AG08395 (cell line): Measurements from ENCODE around the gene MTHFD1L.
A peak's percentile ranks its signal among the peaks of the same experiment; 100 is the strongest.

Source experiments
- DNase-seq: peaks from one replicate; pipeline ENCODE4 v3.0.0; 2012; ENCODE audit warnings: mixed read lengths, low spot score

Gene MTHFD1L

DNA sequence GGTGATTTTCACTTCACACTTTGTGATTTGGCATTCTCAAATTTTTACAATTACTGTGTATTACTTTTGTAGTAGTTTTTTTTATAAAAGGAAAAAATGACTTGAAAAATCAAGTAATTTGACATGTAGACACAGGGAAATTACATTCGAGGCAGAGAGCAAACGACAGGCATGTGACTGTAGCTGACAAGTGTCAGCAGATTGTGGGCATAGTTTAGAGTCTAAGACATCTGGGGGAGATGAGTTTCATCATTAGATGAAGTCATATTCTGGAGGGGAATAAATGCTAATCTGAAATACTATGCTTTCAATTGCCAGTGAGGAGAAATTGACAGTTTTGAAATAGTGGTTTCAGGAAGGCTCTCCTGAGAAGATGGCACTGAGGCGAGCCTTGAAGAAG lies 126.0 kb downstream of the MTHFD1L start:
- DNase-seq: no peak

DNA sequence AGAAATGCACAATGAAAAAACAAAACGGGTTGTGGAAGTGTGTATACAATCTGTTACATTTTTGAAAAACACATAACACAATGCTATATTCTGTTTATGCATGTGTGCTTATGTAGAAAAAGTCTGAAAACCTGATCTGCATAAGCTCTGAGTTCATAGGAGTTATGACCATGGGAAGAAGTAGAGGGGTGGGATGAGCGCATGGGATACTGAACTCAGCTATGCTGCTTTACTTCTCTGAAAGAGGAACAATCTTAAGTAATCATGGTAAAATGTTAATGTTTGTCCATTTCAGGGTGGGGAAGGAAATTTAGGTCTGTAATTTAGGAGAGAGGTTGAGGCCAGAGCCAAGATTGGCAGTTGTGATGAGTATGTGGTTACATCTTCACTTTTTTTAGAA lies 126.8 kb downstream of the MTHFD1L start:
- DNase-seq: no peak

DNA sequence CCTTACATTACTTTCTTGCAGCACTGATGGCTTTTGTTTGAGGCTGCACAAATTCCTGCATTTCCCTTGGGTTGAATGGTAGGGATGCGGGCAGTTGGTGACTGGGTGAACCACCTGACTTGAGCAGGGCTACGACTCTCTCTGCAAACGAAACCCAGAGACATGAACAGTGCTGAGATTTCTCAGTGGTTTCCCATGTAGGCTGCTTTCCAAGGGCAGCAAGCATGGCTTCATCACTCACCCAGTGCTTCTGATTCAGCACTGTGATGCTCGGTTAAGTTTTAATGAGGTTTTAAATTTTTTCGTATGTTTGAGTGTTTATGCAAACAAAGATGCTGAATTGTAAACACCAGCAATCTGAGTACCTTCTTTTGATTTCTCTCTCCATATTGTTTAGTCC lies 127.2 kb downstream of the MTHFD1L start:
- peak; percentile 69 for DNase-seq

DNA sequence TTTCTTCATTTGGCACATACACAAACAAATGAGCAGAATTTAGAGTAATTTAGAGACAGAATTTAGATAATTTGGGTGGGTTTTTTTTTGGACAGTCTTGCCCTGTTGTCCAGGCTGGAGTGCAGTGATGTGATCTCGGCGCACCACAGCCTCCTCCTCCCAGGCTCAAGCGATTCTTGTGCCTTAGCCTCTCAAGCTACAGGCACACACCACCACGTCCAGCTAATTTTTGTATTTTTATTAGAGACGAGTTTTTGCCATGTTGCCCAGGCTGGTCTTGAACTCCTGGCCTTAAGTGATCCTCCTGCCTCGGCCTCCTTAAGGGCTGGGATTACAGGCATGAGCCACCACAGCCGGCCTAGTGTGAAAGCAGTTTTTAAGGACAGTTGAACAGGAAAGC lies 127.8 kb downstream of the MTHFD1L start:
- no peak for DNase-seq

DNA sequence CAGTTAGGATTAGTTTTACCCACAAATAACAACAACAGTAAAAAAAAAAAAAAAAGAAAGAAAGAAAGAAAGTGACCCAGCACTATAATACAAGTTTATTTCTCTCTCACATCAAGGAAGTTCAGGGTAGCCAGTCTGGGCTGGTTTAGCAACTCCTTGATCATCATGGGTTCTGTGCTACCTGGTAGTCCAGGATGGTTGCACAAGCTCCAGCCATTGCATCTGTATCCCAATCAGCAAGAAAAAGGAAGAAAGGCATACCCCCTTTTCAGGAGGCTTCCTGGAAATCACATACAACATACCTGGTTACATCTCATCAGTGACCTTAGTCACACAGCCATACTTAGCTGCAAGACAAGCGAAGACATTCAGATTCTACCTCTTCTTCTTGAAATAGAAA lies 128.5 kb downstream of the MTHFD1L start:
- no peak for DNase-seq

DNA sequence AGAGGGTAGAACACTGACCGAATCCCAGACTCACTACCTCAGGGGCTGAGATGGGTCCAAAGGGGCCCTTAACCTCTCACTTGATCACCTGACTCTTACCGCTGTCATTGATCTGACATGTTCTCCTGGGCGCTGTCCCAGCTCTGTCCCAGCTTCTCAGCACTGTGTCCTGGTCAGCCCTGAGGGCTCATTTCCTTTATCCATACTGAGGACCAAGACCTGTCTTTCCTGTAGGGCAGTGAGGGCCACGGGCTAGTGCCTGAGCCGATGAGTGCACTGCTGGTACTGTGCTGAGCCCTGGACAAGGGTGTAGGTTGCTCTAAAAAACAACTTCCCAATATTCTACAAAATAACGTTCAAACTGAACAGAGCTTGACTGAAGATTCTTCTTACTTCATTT lies 131.5 kb downstream of the MTHFD1L start:
- no peak for DNase-seq

DNA sequence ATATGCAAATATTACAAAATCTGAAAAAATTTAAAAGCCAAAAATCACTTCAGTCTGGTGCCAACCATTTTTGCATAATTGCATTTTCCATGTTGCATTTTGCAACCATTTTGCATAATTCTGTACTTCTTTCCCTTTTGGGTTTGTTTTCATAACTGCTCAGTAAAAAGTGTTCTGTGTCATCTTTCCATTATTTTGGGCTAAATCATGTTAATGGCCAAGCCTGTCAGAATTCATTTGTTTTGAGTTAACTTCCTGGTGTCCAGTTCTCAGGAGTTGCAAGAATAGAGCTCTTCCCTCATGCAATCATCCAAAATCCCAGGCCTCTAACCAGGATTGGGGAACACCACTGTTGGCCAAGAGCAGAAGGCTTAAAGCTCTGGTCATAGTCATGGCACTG lies 133.6 kb downstream of the MTHFD1L start:
- peak; percentile 44 for DNase-seq

DNA sequence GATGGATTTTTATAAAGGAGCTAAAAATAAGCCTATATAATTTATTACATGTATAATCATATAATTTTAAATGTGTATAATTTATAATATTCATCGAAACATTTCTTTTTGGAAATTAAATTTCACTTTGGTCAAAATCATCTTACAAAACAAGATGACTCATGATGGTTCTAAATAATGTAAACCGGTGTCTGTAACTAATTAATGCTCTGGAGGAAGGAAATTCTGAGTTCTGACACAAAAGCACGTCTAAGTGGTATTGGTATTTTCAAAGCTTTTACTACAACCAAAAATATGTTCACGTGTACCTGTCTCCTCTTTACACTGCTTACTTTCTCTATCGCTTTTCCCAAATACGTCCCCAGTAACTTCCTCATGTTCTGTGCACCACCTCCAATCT lies 134.1 kb downstream of the MTHFD1L start:
- DNase-seq: no peak

DNA sequence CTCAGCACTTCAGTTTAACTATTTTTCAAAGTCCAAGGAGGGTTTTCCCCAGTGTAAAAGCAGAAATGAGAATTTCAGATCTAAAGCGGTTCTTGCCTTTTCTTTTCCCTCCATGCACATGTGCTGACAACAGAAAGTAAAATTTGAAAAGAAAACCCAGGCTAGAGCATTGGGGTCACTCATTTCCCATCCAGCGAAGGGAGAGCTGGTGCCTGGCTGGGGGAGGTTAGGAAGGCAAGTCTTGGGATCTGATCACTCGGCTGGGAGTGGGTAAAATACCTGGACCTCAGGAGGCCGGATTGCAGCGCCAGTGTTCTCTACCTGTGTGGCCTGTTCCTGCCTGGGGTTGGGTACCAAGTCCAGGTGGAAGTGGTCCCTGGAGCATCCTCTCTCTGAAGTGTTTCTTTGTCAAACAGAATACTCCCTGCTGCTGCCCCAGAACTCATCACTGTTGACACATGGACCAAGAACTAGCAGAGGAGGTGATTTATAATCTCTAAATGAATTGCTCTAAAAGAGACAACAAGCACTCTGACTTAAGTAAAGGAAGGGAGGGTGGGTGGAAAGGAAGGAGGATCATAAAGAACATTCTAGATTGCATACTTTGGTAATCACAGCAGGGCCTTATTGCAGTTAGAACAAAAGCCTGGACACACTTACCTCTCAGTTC lies 136.0 kb downstream of the MTHFD1L start:
- no peak for DNase-seq

DNA sequence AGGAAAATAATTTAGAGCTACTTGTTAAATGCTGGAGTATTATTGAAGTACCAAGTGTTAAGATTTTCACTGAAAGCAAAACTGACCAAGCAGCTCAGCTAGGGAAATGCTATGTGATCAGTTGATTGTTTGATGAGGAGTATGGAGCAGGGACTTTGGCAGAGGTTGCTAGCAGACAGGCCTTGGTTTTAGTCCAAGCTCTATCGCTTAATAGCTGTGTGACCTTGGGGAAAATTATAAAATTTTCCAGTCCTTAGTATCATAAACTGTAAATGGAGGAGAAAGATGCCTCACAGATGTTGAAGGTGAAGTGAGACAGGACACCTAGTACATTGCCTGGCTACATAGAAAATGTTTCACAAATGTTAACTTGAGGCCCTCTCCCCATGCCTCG lies 136.6 kb downstream of the MTHFD1L start:
- DNase-seq: no peak

DNA sequence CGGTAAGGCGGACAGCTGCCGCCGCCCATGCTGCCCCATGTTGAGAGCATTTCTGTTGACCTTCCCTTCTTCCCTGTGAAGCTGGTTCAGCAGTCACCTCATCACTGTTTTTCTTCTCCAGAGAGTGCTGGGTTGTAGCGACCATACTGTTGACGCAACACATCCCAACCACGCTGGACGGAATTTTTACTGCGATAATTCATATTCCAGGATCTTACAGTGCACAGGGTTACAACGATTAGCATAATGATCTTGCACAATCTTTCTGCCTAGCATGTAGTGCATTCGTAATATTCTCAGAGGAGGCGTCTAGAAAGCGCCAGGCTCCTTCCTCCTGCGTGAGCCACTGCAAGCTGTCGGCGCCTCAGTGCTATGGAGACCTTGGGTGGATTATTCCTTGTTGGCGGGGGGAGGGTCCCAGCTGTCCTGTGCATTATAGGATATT lies 137.0 kb downstream of the MTHFD1L start:
- DNase-seq: no peak

DNA sequence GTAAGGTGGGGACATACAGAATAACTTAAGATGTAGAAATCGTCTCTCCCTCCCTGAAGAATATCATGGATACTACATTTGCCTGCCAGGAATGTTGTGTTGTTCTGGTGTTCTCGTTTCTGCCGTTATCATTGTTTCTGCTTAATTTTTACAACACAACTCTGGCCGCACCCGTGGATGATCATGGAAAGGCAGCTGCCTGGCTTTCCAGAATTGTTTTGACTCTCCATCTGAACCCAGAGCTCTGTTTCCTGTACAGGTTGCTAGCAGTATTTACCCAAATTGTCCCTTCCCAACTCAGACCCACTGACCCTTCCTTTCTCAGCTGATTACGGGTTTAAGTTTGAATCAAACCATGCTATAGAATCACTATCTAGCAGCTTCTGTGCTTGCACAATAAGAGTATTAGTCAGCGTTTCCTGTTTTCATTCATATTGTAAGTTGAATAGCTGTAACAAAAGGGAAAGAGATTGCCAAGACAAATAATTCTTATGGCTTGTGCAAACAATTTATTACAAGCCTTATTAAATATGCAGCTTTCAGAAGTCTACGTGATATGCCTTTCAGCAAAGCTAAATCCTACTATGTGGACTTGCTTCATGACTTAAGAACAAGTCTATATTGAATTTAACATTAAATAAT lies 139.0 kb downstream of the MTHFD1L start:
- peak; percentile 74 for DNase-seq

DNA sequence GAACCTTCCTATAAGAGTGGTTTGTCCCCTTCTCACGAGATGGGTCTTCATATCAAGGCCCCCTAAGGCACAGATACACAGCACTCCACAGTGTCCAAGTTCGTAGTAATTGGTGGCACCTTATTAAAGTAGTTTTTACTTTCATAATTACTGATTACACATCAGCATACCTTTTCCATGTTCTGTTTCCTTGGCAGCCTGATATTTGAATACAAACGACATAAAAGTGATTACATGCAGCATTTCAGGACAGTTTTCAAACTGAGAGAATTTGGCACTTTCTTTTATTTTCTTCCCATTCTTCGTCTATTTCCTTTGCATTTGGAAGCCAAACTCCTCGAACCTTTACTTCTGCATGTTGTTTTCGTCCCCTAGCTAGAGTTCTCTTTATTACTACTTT lies 139.7 kb downstream of the MTHFD1L start:
- DNase-seq: no peak

DNA sequence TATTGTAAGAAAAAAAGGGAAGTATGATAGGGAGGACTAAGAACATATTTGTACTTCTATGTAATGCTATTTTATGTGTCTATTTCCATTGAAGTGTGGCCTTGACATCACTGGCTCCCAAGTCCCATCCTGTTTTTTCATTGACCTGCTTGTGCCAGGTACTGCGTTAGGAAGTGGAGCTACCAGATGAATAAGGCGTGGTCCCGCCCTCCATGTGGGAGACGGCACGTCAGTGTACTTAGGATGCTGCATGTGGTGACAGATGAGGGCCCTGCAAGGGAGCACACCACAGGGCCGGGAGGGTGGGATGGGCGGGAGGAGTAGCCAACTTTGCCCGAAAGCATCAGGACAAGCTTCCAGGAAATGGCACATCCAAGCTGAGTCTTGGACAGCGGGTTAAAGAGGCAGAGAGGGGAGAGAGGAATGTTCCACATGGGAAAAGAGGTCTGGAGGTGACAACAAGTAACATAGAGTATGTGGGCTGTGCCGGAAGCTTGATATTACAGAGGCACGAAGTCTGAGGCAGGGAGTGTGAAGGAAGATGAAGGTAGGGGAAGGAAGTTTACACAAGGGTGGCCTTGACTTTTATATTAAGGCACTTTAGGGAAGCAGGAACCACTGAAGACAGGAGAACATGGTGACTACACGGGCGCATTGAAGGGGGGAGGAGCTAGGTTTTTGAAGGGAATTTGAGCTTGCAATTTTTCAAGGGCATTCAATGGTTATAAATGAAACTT lies 140.6 kb downstream of the MTHFD1L start:
- no peak for DNase-seq

DNA sequence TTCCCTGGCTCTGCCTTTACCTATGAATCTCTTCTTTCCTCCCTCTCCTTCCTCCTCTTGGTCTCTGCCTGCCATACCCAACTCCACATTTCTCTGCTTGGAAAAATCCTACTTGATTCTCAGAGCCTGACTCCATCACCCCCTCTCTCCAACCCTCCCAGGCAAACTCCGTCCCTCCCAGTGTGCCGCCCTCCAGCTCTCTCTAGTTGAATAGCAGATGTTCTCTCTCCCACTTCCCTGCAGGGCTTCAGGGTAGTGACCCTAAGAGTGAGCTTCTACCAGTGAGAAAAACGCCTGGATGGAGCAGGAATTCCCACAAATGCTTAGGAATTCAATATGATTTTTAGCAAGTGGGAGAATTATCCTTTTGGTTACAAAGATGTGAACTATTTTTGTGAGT lies 141.6 kb downstream of the MTHFD1L start:
- no peak for DNase-seq

DNA sequence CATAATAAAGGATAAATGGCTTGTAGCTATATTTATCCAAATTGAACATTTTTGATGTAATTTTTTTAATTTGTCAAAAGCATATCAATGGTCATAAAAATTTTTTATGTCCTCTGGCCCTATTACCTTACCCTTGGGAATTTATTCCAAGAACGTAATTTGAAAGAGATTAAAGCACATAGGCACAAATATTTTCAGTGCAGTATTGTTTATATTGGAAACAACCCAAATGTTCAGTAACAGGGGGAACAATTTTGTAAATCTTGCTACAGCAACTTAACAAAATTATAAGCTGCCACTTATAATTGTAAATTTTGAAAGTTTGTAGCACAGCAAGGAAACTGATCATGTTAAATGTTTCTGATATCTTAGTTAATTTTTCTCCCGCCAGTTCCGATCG lies 142.4 kb downstream of the MTHFD1L start:
- no peak for DNase-seq

DNA sequence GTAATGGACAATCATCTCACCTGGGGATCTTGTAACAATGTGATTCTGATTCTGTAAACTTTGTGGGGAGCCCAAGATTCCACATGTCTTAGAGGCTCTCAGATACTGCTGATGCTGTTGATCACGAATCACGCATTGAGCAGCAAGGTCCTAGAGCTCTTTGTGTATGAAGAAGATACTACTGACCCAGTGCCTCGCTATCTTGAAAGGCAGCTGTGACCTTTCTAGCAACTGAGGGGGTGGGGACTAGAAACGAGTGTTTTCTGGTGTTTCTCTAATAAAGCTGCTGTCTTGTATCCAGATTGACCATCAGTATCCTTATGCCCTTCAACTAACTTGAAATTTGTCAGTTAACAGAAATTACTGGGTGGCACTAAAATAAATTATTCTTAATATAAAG lies 142.9 kb downstream of the MTHFD1L start:
- no peak for DNase-seq

DNA sequence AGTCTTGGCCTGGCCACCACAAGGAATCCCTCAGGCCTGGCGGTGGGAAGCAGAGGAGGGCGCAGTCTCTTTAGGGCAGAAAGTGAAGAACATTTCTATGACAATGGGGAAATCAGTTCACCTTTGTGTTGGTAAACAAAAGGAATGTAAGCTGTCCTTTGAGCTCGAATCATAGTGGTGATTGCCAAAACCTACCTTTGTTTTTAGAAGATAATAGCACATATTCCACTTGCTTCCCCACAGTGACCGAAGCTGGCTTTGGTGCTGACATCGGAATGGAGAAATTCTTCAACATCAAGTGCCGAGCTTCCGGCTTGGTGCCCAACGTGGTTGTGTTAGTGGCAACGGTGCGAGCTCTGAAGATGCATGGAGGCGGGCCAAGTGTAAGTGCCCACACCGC lies 144.1 kb downstream of the MTHFD1L start:
- DNase-seq: no peak

DNA sequence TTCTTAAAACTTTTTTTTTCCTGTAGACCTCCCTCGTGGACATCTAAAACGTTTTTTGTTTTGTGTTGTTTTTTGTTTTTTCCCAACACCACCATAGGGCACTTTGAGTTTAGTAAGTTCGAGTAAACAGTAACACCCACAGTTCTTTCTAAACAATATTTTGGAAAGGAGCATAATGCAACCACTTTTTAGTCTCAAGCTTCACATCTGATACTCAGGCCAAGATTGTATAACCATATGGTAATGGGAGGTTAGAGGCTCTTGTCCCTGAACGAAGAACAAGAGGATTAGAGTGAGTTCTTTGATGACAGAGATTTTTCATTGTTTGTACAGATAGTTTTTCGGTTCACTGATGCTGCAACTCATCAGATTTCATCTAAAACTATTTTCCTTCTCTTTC lies 144.6 kb downstream of the MTHFD1L start:
- DNase-seq: no peak

DNA sequence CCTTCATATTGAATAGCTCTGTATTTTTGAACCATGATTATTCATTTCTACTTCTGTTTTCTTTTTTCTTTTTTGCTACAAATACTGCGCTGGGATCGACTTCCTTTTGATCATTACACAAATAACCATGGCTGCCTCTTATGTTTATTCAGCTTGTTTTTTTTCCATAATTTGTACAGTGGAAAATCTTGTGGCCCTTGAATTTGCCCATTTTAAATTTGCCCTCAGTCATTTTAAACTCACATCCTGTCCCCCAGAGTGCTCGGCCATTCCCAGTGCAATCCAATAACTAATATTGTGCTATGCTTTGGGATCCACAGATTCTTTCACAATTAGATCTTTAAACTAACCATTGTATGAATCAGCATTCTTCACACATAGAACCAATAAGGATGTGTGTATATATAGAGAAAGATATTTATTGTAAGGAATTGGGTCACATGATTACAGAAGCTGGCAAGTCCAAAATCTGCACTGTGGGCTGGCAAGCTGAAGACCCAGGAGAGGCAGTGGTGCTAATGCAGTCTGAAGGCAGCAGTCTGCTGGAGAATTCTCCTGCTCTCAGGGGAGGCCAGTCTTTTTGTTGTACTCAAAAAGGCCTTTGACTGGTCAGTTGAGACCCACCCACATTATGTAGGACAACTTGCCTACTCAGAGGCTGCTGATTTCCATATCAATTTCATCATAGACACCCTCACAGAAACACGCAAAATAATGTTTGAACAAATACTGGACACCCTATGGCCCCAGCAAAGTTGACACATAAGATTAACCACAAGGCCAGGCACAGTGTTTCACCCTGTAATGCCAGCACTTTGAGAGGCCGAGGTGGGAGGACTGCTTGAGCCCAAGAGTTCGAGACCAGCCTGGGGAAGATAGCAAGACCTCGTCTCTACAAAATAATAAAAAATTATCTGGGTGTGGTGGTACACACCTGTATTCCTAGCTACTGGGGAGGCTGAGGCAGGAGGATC lies 147.1 kb downstream of the MTHFD1L start:
- DNase-seq: no peak

DNA sequence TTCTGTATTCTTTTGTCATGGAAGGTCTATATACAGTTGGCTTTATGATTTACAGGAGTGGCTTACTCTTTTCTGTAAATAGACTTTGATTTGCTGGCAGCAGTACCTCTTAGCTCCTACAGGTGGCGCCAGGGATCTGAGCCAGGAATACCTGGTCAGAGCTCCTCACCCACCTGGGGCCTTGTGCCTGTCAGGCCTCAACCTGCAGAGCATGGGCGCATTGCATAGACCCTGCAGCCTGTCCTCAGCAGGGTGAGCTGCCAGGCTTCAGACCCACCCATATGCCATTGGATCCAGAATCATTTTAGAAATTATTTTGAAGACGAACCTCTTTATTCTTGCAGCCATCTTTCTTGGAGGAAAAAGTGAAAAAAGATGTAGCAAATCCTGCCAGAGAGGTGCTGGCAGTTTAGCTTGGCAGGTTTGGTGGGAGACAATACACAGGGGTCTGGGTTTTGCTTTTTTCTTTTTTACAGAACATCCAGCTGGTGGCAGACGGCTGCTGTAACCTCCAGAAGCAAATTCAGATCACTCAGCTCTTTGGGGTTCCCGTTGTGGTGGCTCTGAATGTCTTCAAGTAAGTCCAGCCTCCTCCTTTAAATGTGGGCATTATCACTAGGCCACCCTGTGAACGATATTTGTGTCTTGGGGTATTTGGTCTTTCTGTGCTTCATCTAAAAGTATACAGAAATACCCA lies 149.1 kb downstream of the MTHFD1L start:
- peak; percentile 51 for DNase-seq
